Glomerular visceral epithelial cell (primary cell): ENCODE results near the gene CHKA.
"Not testable (repeated sequence)": the region's sequence is repeated elsewhere in the genome, so short reads cannot be mapped to it uniquely, and the experiment has no call there.

Experiments used
- DNase-seq: peaks from one replicate; pipeline ENCODE4 v3.0.0-alpha.2; 2016; ENCODE audit errors: extremely low spot score

The CHKA gene

DNA sequence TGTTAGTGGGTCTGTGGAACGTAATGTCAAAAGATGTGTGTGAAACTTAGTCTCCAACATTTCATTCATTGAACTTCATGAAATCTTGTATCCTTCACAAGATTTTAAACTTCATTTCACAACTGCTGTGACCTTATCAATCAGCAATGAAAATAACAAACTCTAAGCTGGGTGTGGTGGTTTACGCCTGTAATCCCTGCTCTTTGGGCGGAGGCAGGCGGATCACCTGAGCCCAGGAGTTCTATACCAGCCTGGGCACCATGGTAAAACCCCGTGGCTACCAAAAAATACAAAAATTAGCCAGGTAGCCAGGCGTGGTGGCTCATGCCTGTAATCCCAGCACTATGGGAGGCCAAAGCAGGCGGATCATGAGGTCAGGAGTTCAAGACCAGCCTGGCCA, 5.1 kb downstream of the CHKA start:
- DNase-seq = no peak

DNA sequence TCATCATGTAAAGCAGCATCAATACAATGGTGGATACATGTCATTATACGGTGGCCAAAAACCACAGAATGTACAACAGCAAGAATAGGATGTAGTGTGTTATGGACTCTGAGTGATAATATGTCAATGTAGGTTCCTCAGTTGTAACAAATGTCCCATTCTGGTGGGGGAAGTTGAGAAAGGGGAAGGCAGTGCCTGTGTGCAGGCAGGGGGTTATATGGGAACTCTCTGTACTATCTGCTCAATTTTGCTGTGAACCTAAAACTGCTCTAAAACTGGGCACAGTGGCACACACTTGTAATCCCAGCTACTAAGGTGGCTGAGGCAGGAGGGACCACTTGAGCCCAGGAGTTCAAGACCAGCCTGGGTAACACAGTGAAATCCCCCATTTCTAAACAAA, 5.9 kb downstream of the CHKA start:
- no peak for DNase-seq

DNA sequence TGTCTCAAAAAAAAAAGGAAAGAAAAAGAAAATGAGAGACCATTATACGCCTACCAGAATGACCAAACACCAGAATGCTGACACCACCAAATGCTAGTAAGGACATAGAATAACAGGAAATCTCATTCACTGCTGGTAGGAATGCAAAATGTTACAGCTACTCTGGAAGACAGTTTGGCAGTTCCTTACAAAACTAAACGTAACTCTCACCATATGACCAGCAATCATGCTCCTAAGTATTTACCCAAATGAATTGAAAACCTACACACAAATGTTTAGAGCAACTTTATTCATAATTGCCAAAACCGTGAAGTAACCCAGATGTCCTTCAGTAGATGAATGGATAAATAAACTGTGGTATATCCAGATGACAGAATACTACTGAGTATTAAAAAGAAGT, 7.2 kb downstream of the CHKA start:
- no peak for DNase-seq

- DNase-seq = no peak
Observed at GRCh38 chr11:68107689-68108088, 13.5 kb downstream of the CHKA start.

DNA sequence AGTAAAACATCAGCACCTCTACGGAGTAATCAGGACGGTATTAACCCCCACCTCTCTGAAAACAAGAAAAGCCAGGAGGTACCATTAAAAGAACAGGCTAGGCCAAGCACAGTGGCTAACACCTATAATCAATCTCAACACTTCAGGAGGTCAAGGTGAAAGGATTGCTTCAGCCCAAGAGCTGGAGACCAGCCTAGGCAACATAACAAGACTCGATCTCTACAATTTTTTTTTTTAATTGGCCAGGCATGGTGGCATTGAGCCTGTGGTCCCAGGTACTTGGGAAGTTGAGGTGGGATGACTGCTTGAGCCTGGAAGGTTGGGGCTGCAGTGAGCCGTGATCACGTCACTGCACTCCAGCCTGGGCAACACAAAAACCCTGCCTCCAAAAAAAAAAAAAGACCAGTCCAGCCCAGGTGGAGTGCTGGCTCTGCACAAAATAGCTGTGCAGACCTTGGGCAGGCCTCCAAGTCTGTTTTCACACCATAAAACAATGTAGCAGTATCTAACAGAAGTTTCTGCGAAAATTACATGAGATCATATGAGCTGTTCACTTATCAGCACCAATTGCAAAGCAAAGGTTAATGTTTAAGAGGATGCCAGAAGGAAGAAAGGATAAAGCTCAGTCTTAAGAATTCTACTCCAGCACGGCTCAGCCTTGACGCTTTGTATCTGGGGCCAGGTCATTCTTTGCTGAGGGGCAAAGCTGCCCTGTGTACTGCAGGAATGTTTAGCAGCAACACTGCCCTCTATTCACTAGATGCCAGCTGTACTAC, 14.8 kb downstream of the CHKA start:
- DNase-seq = peak; percentile 74

- DNase-seq = peak; percentile 15
Observed at GRCh38 chr11:68099474-68100405, 21.4 kb downstream of the CHKA start.

GRCh38 chr11:68099057-68099456, 22.1 kb downstream of the CHKA start:
- DNase-seq = no peak

- no peak for DNase-seq
Observed at GRCh38 chr11:68096962-68097361, 24.2 kb downstream of the CHKA start.

GRCh38 chr11:68093565-68093964, 27.6 kb downstream of the CHKA start:
- DNase-seq = no peak

- not testable (repeated sequence) for DNase-seq
Observed at GRCh38 chr11:68092946-68093345, 28.2 kb downstream of the CHKA start.

- DNase-seq = no peak
Observed at GRCh38 chr11:68092411-68092810, 28.8 kb downstream of the CHKA start.

DNA sequence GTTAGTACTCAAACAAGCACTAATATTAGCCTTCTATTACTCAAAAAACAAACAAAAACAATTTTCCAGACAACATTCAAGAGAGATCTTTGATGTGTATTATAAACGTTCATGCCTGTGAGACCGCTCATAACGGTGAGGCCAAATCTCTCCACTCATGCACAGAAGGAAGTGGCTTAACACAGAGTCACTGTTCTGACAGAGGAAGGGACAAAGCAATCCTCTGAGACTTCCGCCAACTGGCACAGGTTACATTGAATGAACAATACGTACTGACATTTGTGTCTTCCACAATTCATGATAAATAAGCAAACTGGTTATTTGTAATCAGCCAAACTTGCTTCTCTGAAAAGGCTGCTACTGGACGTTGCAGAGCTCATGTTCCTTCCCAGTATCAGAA, 30.5 kb downstream of the CHKA start:
- no peak for DNase-seq

DNA sequence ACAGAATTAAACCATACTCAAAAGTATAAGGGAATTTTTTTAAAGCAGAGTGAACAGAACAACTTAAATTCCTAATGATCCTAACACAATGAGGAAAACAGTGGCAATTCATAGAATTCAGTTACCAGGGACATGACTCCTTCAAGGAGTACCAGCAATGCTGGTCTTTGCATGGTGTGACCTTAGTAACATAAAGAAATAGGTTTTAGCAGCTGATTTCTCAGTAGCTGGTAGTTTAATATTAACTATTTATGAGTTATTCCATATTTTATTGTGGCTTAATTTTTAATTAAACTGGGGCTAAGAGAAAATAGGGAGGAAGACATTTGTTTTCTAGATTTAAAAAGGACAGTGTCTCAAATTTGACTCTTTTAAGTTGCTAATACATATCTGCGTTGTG, 30.9 kb downstream of the CHKA start:
- DNase-seq = no peak

DNA sequence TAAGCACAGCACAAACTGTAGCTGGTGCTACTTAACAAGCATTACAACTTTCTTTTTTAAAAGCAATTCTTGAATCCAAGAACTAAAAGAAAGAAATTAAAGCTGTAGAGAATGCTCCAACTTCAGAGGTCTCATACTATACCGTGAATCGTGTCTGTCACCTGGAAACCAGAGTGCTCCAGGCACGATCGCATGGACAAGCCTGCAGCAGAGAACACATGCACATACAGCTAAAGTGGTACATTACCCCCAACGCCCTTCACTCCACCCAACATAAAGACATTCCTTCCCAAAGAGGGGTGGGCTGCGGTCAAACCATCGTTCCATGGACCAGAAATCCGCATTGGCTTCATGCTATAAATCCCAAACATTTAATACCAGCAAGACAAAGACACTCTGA, 31.5 kb downstream of the CHKA start:
- DNase-seq = no peak

DNA sequence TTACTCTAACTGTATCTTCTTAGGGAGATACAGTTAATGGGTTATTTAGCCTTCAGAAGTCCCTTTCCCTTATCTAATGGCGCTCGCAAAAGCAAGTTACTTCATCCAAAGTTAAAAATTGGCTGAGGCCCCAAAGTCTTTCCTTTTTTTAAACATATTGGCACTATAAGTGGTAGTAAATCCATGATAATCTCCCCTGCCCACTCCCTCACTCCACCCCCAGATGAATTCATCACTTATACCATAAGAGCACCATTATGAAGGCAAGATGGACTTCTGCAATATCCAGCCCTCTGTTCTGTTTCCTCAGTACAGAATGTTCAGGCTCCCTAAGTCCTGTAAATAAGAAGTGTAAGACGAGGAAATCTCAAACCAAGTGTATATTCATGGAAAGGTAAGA, 37.7 kb downstream of the CHKA start:
- DNase-seq = no peak

GRCh38 chr11:68082481-68082880, 38.7 kb downstream of the CHKA start:
- no peak for DNase-seq

- DNase-seq = no peak
Observed at GRCh38 chr11:68081691-68082090, 39.5 kb downstream of the CHKA start.

- no peak for DNase-seq
Observed at GRCh38 chr11:68080860-68081259, 40.3 kb downstream of the CHKA start.

DNA sequence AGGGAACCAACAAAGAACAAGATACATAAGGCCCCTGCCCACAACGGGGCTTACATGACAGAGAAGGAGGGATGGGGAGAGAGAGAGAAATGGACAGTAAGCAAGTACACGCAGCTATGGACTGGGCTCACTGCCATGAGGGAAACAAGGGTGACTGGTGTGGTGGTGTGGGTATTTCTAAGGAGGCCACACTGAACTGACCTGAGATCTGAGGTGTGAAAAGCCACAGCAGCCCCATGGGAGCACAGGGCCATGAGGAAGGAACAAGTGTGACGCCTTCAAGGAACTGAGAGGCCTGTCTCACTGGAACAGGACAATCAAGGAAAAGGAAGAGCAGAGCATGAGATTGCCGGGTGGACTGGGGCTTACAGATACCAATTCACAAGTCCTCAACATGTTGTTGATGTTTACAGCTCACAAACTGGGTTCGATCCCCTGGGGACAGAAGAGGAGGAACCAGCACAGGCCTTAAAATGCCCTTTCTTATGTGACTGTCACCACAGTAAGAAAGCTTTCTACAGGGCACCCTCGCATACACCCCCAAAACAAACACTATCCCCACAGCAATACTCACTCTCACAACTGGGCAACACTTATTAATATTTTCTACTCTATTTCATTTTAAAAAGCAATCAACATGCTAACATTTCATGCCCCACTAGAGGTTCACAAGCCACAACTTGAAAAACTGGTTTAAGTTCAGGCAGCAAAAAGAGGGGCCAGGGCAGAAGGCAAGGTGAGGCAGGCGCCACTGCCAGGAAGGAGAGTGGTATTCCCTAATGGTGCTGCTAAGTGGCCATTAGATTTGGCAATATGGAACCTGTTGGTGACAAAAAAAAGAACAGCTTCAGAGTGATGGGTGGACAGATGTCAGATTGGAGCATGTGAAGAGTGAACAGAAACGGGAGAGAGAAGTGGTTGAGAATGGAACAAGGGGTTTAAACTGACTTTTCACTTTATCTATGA, 43.3 kb downstream of the CHKA start:
- no peak for DNase-seq

- no peak for DNase-seq
Observed at GRCh38 chr11:68076371-68077042, 44.7 kb downstream of the CHKA start.
